Keratinocyte (primary cell): Measurements from ENCODE around the gene ZFPL1. TPM values are rescaled to one million over a fixed set of nuclear protein-coding genes. Genes with fewer than 3 reads are reported as not detected.

Experiments
- DNase-seq: peaks from one replicate; pipeline ENCODE4 v3.0.0-alpha.2; 2011; ENCODE audit warnings: low read depth, missing footprints, low spot score
- FAIRE-seq: peaks from 2 replicates; lab custom pipeline; 2011; peaks lifted over from hg19 to GRCh38; lab: Jason Lieb, UNC
- H2AFZ ChIP-seq: 2 replicates; pipeline ENCODE4 v1.6.0; 2012; ENCODE audit warnings: low read length, control low read depth, inconsistent platforms; ENCODE audit not compliant: control insufficient read depth
- H3K27ac ChIP-seq: 2 replicates; pipeline ENCODE4 v1.5.1; 2011; ENCODE audit warnings: low read length; ENCODE audit not compliant: control insufficient read depth, insufficient read depth
- H3K27me3 ChIP-seq: 3 replicates; pipeline ENCODE4 v1.6.0; 2011; ENCODE audit warnings: low read length; ENCODE audit not compliant: control insufficient read depth, insufficient read depth; ENCODE audit errors: extremely low read depth
- H3K36me3 ChIP-seq, 2 experiments: 2 replicates in 1 of 2; 3 replicates in 1 of 2; pipeline ENCODE4 v1.5.1; 2011; ENCODE audit warnings: low read length in 2 of 2, mild to moderate bottlenecking in 1 of 2; ENCODE audit not compliant: control insufficient read depth in 2 of 2, insufficient read depth in 2 of 2; ENCODE audit errors: extremely low read depth in 1 of 2
- H3K4me1 ChIP-seq: 3 replicates; pipeline ENCODE4 v1.5.1; 2011; ENCODE audit warnings: low read length; ENCODE audit not compliant: control insufficient read depth, insufficient read depth; ENCODE audit errors: extremely low read depth
- H3K4me2 ChIP-seq: 3 replicates; pipeline ENCODE4 v1.6.0; 2011; ENCODE audit warnings: low read depth, low read length; ENCODE audit not compliant: control insufficient read depth, insufficient read depth; ENCODE audit errors: extremely low read depth
- H3K4me3 ChIP-seq, 3 experiments: fragments of 200-600 bp in 1 of 3; sonication (generic) in 1 of 3; 2 replicates in 2 of 3; 3 replicates in 1 of 3; pipeline ENCODE4 v1.5.1; 2011 to 2016; ENCODE audit warnings: low read length in 3 of 3, mild to moderate bottlenecking in 3 of 3, control low read depth in 2 of 3, inconsistent platforms in 1 of 3, low read depth in 1 of 3, mixed read lengths in 1 of 3, mixed run types in 1 of 3, moderate library complexity in 1 of 3; ENCODE audit not compliant: control insufficient read depth in 2 of 3, insufficient read depth in 2 of 3; ENCODE audit errors: extremely low read depth in 1 of 3
- H3K79me2 ChIP-seq: 2 replicates; pipeline ENCODE4 v1.6.0; 2012; ENCODE audit warnings: low read length; ENCODE audit not compliant: control insufficient read depth, insufficient read depth
- H3K9ac ChIP-seq: 3 replicates; pipeline ENCODE4 v1.6.0; 2011; ENCODE audit warnings: low read length; ENCODE audit not compliant: control insufficient read depth, insufficient read depth; ENCODE audit errors: extremely low read depth
- H3K9me1 ChIP-seq: 3 replicates; pipeline ENCODE4 v1.6.0; 2011; ENCODE audit warnings: low read length; ENCODE audit not compliant: control insufficient read depth, insufficient read depth; ENCODE audit errors: extremely low read depth
- H3K9me3 ChIP-seq: 2 replicates; pipeline ENCODE4 v1.5.1; 2012; ENCODE audit warnings: low read depth, low read length; ENCODE audit not compliant: control insufficient read depth
- H4K20me1 ChIP-seq: 3 replicates; pipeline ENCODE4 v1.6.0; 2011; ENCODE audit warnings: low read length; ENCODE audit not compliant: control insufficient read depth, insufficient read depth; ENCODE audit errors: extremely low read depth
- CTCF ChIP-seq, 3 experiments: IDR thresholded peaks in 1 of 3; conservative IDR thresholded peaks in 1 of 3; optimal IDR thresholded peaks in 1 of 3; 2 replicates in 2 of 3; 3 replicates in 1 of 3; pipeline versions ENCODE3 to v1.5.1; 2011; ENCODE audit warnings: low read length in 3 of 3, mild to moderate bottlenecking in 3 of 3, moderate library complexity in 2 of 3, control low read depth in 1 of 3, inconsistent platforms in 1 of 3; ENCODE audit not compliant: insufficient read depth in 2 of 3; ENCODE audit errors: extremely low read depth in 1 of 3
- EZH2 ChIP-seq: IDR thresholded peaks from one replicate; pipeline ENCODE4 v1.6.1; 2012; ENCODE audit warnings: inconsistent platforms, mild to moderate bottlenecking, low read length, moderate library complexity
- dilution Hi-C: fragments of 300-500 bp; cut with MboI; formaldehyde crosslinking; loops from one replicate; pipeline ENCODE4 v1.7.0; 2020; ENCODE audit warnings: low sequenced_read_pairs; ENCODE audit not compliant: extremely low pct_ligation_motif_present
- polyA plus RNA-seq, 5 experiments: library from polyadenylated mRNA; depleted of rRNA in 3 of 5; stranded (reverse) in 3 of 5; stranded (forward) in 1 of 5; unstranded in 1 of 5; fragments of >200 nt; gene quantifications; 1 replicate in 1 of 5; 2 replicates in 3 of 5; 3 replicates in 1 of 5; pipeline versions ENCODE4 v1.2.1 to v1.2.3, GENCODE V29; 2011 to 2012; ENCODE audit warnings: missing spikeins in 2 of 5, low read depth in 1 of 5, low replicate concordance in 1 of 5

ZFPL1 gene
- polyA plus RNA-seq, 1 donor (not counting 4 experiments of a cell fraction or from before 2014, with no cell fraction given) = 15.0 TPM

- no peak within 1 kb of the TSS for H3K9ac ChIP-seq
- dilution Hi-C loops = no loop called here
- H3K9me1 ChIP-seq = no peaks in the 10 kb centered on the region
- no peak within 1 kb of the TSS for H3K27ac ChIP-seq
- peaks cover 4% of the 10 kb centered on the region for H3K27me3 ChIP-seq
- H3K79me2 ChIP-seq = no peaks in the 10 kb centered on the region
- no peak within 1 kb of the TSS for H2AFZ ChIP-seq
- no peak for TF ChIP-seq CTCF (optimal IDR thresholded peaks at IDR 0.05 in 1 of 3, IDR thresholded peaks at IDR 0.05 in 1 of 3, conservative IDR thresholded peaks at IDR 0.05 in 1 of 3; ENCODE audit: extremely low read depth in 1 of 3, insufficient read depth in 2 of 3, low read length in 3 of 3)
- TF ChIP-seq EZH2 = no peak
- no peaks in the 10 kb centered on the region for H3K9me3 ChIP-seq
- DNase-seq (no peak), FAIRE-seq (no peak)
- no peaks in the 10 kb centered on the region for H3K36me3 ChIP-seq
- no peak within 1 kb of the TSS for H3K4me2 ChIP-seq
- H3K4me3 ChIP-seq = no peak within 1 kb of the TSS
- H3K4me1 ChIP-seq = no peaks in the 10 kb centered on the region
- no peaks in the 10 kb centered on the region for H4K20me1 ChIP-seq
Observed at GRCh38 chr11:65058419-65059054, 25.5 kb upstream of the ZFPL1 start, which contains the start of gene NAALADL1. NAALADL1 (minus strand) TSS chr11:65058553; CDS start chr11:65058521, 32 bp downstream.

GRCh38 chr11:65059523-65059922 is 24.5 kb upstream of the ZFPL1 start:
- Histone ChIP-seq H3K4me3 (no peak overlapping the region), H3K9me1 (no peaks in the 10 kb centered on the region), H3K4me1 (no peaks in the 10 kb centered on the region), H3K27ac (no peak overlapping the region), H2AFZ (no peak overlapping the region), H3K9me3 (no peaks in the 10 kb centered on the region), H4K20me1 (no peaks in the 10 kb centered on the region), H3K36me3 (no peaks in the 10 kb centered on the region), H3K9ac (no peak overlapping the region), H3K4me2 (no peak overlapping the region), H3K27me3 (peaks cover under 1% of the 10 kb centered on the region), H3K79me2 (no peaks in the 10 kb centered on the region)
- FAIRE-seq = no peak
- DNase-seq = no peak
- dilution Hi-C loops = no loop called here
- no peak for TF ChIP-seq CTCF (optimal IDR thresholded peaks at IDR 0.05 in 1 of 3, IDR thresholded peaks at IDR 0.05 in 1 of 3, conservative IDR thresholded peaks at IDR 0.05 in 1 of 3; ENCODE audit: extremely low read depth in 1 of 3, insufficient read depth in 2 of 3, low read length in 3 of 3)
- TF ChIP-seq EZH2 = no peak
